GM21717 (cell line): ENCODE measurements around the gene PLSCR4.
"Not testable (repeated sequence)": the region's sequence is repeated elsewhere in the genome, so short reads cannot be mapped to it uniquely, and the experiment has no call there.

Experiments used
- ATAC-seq: cut with Tn5 transposase; IDR thresholded peaks from one replicate; pipeline ENCODE4 v1.9.1; 2021; ENCODE audit warnings: mild to moderate bottlenecking, moderate library complexity; ENCODE audit not compliant: unreplicated experiment

PLSCR4 gene, protein sequence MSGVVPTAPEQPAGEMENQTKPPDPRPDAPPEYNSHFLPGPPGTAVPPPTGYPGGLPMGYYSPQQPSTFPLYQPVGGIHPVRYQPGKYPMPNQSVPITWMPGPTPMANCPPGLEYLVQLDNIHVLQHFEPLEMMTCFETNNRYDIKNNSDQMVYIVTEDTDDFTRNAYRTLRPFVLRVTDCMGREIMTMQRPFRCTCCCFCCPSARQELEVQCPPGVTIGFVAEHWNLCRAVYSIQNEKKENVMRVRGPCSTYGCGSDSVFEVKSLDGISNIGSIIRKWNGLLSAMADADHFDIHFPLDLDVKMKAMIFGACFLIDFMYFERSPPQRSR

DNA sequence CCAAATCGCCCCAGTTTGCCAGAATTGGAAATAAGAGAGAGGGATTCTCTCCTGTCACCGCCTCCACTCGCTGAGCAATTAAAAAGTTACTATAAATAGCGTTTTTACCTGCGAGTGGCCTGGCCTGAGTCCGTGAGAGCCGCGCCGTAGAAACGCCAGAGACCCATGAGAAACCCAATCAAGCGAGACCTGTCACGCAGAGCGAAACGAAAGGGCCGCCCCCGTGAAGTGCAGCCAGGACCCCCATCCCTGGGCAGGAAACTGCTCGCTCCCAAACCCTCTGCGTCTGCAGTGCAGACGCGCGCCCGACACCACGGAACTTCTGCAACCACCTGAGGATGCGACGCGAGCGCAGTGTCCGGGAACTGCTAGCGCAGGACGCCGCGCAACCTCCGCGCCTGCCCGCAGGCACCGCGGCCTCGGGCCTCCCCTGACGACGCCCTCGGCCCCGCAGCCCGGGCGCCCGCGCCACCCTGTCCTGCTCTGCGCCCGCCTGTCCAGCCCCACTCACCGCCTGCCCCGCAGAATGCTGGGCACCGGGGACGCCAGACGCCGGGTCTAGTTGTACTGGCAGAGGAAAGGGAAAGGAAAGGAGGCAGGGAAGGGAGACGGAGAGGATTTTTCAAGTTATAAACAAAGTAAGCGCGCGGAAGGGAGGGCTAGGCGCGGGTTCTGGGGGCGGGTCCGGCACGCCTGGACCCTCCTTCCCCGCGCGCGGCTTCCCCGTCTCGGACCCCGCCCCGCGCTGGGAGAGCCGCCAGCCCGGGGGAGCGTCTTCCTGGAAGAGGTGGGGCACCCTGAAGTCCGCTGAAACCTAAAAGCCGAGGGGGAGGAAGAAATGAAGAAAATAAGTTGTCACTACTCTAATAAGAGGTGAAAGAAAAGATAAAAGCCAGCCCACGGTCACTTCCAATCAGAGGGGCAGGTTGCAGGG is at the start of gene PLSCR4:
TSS of gene PLSCR4 (minus strand) at position 657 of the 934 bp plus-strand sequence. CDS start 29,034 bp downstream, outside the sequence.
- ATAC-seq, result no peak

DNA sequence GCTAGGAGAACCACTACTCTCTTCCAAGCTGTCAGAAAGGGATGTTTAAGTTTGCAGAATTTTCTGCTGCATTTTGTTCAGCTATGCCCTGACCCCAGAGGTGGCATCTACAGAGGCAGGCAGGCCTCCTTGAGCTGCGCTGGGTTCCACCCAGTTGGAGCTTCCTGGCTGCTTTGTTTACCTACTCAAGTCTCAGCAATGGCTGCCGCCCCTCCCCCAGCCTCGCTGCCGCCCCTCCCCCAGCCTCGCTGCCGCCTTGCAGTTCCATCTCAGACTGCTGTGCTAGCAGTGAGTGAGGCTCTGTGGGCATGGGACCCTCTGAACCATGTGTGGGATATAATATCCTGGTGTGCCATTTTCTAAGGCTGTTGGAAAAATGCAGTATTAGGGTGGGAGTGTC is 42.5 kb upstream of the PLSCR4 start:
- ATAC-seq, result not testable (repeated sequence)

DNA sequence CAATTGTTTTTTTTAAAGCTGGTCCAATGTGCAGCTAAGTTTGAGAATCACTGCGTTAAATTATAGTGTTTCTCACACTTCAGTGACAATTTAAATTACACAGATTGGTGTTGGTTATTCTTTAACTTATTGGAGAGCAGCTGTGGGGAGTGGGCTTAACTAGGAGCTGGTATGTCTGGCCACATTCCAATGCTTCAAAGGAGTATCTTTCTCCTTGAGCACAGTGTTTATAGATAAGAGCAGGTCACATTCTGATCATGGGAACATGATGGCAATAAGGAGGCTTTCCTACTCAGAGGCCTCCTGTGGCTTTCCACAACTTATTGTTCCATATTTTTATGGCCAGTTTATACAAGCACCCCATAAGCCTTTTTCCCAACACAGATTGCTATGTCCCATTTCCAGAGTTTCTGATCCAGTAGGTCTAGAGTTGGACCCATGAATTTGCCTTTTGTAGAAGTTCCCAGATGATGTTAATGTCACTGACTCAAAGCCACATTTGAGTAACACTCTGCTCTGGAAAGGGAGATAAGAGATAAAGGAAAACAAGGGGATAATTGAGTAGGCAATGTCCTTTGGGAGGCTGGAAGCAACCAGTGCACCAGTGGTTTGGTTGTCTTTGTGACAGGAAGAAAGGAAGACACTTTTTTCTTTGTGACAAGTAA is 33.0 kb upstream of the PLSCR4 start:
- ATAC-seq, result no peak

DNA sequence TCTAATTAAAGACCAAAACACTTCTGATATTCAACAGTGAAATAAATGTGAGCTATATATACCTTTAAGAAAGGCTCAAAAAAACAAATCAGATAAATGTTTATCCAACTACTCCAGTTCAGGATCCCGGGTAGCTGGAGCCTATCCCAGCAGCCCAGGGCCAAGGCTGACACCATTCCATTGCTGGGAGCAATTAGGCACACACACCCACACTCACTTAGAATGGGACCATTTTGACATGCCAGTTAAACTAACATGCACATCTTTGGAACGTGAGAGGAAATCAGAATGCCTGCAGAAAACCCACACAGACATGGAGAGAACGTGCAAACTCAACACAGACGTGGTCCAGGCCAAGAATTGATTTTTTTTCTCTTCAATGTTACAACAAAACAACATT is 30.0 kb upstream of the PLSCR4 start:
- no peak for ATAC-seq

DNA sequence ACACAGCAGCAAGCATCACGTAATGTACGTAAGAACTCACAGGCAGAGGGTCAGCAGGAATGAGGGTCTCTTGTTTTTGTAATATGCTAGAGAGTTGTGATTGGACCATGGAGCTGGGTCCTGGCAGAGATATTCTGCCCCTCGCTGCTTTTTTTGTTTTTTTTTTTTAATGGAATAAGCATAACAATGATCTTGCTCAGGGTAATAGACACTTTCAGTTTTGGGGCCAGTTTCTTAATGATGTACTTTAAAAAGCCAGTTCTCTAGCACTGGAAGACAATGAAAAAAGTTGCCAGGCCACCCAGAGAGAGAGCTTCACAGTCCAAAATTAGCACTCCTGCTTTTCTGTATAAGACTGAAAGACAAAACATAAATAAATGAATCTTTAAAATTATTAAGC is 29.0 kb upstream of the PLSCR4 start:
- ATAC-seq, result no peak

DNA sequence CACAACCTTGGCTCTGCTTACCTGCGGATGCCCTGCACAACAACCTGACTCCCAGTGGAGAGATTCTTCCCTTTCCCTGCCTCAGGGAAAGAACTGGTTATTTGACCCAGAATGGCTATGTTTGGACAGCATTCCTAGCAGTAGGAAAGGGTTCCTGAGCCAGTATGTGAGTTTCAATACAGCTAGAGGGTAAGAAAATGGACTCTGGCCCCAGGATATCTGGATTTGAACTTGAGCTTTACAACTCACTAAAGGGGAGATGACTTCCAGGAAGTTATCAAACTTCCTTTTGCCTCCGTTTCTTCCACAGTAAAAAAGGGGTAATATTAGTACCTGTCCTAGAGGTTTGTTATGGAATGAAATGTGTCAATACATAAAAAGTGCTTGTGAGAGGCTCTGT is 28.1 kb upstream of the PLSCR4 start:
- no peak for ATAC-seq

DNA sequence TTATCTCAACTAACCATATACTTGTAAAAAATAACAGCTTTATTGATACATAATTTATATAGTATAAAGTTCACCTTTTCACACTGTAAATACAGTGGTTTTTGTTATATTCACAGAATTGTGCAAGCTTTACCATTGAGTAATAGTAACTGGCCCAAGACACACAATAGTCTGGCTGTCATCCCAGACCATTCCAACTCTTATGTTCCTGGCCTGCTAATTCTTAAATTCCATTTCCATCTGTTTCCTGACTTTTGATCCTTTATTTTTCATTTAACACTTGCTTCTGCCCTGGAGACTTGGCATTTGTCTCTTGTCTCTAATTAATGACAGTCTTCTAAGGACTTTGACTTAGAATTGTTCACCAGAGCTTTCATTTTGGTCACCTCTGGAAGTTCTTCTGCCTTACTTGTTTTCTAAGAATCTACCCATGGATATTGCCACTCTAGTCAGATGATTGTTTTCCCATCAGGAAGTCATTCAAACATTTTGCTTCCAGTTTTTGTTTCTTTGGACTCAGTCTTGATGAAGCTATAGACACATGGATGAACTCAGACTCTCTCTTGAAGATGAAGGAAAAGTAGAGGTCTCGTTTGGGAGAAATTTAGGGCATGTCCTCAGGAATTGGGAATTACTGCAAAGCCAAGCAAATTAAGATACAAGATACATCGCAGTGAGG is 27.2 kb upstream of the PLSCR4 start:
- ATAC-seq, result no peak

DNA sequence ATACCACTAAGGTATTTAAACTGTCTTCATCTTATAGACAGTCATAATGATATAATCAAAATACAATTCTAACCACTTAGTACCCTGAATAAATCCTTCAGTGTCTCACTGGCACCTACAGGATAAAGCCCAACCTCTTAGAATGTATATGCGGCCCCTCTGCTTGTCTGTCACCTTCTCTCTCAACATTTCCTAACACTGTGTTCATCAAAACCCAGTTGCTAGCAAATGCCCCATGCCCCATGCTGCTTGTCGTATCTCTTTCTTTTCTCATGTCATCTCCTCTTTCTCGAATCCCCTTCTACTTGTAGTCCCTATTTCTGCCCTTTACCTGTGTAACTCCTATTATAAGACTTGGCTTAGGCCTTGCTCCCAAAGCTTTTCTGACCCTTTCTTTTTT is 24.6 kb upstream of the PLSCR4 start:
- no peak for ATAC-seq

DNA sequence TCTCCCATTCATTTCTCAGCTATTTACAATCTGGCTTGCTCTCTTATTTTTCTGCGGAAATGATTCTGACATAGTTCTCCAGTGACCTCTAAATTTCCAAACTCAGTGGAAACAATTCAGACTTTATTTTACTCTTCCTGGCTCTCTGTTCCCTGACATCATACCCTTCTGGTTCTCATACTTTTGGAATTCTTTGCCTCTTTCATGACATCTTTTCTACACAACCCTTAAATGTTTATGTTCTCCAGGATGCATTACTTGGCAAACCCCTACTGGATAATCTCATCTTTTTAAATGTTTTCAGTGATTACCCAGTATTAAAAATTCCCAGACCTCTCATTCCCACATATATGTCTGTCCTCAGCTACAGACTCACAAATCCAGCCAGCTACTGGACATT is 23.9 kb upstream of the PLSCR4 start:
- ATAC-seq, result no peak

DNA sequence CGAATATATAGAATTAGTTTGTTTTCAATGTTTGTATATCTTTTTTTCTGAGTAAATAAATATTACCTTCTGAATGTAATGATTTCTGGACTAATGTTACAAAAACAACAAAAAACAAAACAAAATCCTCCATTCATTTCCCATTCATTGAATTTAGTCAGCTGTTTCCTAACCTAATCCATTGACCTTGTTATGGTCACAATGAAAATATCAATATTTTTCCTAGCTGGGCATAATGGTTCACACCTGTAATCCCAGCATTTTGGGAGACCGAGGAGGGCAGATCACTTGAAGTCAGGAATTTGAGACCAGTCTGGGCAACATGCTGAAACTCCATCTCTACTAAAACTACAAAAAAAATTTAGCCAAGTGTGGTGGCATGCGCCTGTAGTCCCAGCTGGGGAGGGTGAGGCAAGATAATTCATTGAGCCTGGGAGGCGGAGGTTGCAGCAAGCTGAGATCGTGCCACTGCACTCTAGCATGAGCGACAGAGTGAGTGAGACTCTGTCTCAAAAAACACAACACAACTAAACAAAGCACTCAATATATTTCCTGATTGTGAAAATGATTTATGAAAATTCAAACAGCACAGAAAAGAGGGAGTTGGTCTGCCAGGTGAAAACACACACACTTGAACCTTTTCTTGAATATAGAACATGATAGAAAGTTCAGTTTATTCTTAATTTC is 23.0 kb upstream of the PLSCR4 start:
- no peak for ATAC-seq

DNA sequence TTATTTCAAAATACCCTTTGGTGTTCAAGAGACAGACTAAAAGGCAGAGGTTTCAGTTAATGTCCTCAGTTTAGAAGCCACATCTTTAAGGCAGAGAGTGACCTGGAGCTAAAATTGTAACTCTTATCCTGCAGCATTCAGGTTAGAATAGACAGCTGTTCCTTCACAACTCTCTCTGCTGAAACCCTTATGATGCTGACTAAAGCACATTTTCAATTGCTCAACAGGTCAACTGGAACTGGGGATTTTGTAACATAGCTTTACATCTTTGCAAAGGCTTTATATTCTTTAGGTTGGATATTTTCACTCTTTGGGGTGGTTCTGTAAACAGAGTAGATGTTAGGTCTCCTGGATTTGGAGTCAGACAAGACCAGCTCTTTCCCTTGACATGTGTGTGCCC is 20.3 kb upstream of the PLSCR4 start:
- ATAC-seq, result no peak

DNA sequence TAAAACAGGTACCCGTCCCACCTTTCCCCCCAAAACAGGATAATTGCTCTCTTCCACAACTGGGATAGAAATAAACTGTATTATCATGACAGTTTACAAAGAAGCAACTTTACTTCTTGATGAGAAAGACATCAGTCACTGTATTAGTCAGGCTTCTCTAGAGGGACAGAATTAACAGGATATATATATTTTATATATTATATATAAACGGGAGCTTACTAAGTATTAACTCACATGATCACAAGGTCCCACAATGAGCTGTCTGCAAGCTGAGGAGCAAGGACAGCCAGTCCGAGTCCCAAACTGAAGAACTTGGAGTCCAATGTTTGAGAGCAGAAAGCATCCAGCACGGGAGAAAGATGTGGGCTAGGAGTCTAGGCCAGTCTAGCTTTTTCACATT is 18.4 kb upstream of the PLSCR4 start:
- ATAC-seq, result no peak

DNA sequence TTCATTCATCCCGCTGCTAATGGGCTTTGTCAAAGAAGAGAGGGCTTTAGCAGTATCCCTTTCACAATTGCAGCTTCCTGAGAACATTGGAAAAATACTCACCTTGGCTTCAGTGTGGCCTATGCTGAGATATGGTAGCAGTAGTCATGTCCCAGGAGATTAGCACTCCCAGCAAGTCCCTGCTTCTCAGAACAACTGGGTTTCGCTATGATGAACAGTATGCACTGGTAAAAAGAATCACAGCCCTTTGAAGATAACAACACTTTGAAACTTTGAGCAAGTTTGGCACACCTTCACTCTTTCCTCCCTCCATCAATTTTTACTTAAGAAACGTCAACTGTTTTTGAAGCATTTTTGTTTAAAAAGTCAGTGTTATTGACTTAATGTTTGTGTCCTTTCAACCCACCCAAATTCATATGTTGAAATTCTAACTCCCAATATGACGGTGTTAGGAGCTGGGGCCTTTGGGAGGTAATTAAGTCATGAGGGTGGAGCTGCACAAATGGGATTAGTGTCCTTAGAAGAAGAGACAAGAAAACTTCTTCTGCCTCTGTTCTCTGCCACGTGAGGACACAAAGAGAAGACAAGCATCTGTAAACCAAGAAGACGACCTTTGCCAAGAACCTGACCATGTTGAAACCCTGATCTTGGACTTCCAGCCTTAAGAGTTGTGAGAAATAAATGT is 17.8 kb upstream of the PLSCR4 start:
- no peak for ATAC-seq

DNA sequence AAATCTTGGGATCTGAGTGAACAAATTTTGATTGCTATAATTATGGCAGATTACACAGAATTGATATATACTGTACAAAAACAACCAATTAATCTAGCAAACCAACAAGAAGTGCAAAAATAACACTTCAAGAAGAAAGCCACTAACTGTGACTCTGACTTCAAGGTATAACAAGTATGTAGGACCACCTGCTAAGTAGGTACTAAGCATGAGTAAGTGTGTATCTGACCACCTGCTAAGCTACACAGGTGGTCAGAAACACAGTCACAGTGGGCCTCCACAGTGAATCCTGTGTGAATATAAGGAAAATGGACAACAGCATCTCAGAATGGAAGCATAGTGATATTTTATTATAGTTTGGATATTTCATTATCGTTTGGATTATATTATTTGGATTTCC is 14.8 kb upstream of the PLSCR4 start:
- no peak for ATAC-seq

DNA sequence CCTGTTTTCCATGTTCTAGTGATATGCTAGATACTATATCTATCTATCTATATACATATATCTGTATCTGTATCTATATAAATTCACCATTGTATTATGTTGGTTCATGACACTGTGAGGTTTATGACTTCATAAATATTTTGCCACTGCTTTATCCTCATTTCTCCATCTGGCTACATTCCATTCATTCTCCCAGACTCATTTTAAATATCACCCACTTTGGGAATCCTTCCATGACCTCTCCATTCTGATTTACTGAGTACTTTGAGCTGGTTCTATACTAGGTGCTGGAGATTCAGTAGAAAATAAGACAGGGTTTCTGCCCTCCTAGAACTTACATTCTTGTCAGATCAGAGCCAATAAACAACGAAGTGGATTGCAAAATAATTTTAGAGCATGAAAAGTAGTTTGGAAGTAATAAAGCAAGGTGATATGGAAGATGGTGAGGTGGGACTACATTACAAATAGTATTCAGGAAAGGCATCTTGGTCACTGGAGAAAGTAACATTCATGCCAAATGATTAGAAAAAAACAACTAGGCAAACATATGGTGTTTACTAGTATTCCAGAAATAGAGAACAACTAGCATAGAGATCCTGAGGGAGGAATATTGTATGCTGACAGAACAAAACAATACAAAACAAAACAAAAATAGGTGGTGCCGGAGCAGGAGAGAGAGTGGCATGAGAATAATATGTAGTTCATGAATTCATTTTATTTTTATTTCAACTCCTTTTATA is 11.6 kb upstream of the PLSCR4 start:
- no peak for ATAC-seq

DNA sequence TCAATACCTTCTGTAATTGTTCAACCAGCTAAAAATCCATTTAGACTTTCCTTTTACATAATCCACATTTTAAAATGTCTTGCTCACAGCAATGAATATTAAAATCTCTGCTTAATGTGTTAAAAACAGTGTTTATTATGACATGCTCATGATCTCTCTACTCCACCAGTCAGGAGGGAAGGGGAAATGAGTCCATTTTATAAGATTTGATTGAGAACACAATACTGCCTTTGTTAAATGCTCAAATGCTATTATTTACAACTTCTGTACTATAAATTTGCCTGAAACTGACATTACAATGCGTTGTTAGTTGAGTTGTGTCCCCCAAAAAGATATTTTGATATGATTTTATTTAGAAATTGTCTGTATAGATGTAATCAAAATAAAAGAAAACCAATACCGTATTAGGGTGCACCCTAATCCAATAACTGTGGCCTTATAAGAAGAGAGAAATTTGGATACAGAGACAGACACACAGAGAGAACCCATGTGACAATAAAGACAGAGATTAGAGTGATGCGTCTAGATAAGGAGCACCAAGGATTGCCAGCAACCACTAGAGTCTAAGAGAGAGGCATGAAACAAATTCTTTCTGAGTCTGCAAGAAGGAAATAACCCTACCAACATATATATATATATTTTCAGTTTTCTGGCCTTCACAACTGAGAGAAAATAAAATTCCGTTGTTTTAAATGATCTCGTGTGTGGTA is 9.1 kb upstream of the PLSCR4 start:
- ATAC-seq, result no peak

DNA sequence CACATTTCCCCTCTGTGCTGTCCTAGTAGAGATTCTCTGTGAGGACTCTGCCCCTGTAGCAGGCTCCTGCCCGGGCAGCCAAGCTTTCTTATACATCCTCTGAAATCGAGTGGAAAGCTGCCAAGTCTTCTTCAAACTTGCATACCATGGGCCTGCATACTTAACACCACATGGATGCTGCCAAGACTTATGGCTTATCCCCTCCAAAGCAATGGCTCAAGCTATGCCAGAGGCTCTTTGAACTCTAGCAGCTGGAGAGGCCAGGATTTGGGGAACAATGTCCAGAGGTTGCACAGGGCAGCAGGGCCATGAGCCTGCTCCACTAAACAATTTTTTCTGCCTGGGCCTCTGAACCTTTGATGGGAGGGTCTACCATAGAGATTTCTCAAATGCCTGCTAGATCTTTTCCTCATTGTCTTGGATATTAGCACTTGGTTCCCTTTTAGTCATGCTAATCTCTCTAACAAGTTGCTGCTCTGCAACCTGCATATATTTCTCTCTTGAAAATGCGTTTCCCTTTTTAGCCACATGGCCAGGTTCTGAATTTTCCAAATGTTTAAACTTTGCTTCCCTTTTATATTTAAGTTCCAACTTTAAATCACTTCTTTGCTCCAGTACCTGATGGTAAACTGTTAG is 6.1 kb upstream of the PLSCR4 start:
- ATAC-seq, result no peak

DNA sequence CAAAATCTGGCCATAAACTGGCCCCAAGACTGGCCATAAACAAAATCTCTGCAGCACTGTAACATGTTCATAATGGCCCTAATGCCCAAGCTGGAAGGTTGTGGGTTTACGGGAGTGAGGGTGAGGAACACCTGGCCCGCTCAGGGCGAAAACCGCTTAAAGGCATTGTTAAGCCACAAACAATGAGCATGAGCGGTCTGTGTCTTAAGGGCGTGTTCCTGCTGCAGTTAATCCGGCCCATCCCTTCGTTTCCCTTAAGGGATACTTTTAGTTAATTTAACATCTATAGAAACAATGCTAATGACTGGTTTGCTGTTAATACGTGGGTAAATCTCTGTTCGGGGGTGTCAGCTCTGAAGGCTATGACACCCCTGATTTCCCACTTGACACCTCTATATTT is 1.5 kb upstream of the PLSCR4 start:
- not testable (repeated sequence) for ATAC-seq
